ENCODE measurements around the gene FKBP1B.

Gene FKBP1B

DNA sequence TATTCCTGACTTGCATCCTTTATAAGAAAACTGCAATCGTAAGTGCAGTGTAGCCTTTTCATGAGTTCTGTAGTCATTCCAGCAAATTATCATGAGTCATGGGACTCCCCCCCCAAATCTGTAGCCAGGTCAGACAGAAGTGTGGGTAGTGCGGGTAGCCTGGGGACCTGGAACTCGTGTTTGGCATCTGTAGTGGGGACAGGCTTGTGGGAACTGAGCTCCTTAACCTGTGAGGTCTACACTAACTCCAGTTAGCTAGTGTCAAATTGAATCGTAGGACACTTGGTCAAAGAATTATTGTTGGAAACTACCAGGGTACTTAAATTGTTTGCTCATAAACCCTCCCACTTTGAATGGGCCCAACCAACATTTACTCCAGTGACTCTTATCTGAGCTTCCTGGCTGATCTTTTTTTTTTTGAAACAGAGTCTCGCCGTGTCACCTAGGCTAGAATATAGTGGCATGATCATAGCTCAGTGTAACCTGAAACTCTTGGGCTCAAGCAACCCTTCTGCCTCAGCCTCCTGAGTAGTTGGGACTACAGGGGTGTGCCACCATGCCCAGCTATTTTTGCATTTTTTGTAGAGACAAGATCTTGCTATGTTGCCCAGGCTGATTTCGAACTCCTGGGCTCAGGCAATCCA lies 61.2 kb downstream of the FKBP1B start:
- Histone ChIP-seq H3K4me3 (ENCODE audit: low read depth, low read length) (no peak overlapping the region), H3K27ac (no peak overlapping the region), H3K27me3 (ENCODE audit: insufficient read depth, low read depth, severe bottlenecking) (no peaks in the 10 kb centered on the region), H3K9me3 (ENCODE audit: severe bottlenecking) (peaks cover 4% of the 10 kb centered on the region), H3K36me3 (no peaks in the 10 kb centered on the region)
- TF ChIP-seq, protein P1, sequence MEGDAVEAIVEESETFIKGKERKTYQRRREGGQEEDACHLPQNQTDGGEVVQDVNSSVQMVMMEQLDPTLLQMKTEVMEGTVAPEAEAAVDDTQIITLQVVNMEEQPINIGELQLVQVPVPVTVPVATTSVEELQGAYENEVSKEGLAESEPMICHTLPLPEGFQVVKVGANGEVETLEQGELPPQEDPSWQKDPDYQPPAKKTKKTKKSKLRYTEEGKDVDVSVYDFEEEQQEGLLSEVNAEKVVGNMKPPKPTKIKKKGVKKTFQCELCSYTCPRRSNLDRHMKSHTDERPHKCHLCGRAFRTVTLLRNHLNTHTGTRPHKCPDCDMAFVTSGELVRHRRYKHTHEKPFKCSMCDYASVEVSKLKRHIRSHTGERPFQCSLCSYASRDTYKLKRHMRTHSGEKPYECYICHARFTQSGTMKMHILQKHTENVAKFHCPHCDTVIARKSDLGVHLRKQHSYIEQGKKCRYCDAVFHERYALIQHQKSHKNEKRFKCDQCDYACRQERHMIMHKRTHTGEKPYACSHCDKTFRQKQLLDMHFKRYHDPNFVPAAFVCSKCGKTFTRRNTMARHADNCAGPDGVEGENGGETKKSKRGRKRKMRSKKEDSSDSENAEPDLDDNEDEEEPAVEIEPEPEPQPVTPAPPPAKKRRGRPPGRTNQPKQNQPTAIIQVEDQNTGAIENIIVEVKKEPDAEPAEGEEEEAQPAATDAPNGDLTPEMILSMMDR (IDR thresholded peaks at IDR 0.05; ENCODE audit: low read depth, low read length): no peak
- no peak for DNase-seq

DNA sequence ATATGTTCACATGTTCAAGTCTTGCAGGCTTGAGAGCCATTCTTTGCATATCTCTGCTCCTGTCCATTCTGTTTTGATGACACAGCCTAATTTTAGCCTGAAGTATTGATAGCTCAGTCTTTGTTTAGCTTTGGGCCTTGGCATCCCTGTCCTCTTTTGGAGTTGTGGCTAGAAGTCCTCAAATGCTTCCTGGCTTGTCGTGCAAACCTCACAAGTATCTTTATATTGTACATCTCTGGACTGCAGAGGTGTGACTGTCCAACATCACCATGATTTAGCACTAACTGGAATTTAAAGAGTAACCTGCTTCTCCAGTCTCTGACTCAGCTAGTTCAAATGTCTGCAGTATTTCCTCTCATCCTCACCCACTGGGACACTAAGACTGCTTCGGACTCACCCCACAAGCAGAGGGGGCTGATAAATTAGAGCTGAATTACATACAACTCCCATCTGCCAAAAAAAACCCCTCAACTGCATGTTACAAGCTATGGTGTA lies 61.9 kb downstream of the FKBP1B start:
- Histone ChIP-seq H3K27me3 (ENCODE audit: insufficient read depth, low read depth, severe bottlenecking) (no peaks in the 10 kb centered on the region), H3K9me3 (ENCODE audit: severe bottlenecking) (peaks cover 4% of the 10 kb centered on the region), H3K36me3 (no peaks in the 10 kb centered on the region), H3K27ac (no peak overlapping the region), H3K4me3 (ENCODE audit: low read depth, low read length) (no peak overlapping the region)
- TF ChIP-seq, protein P1 (IDR thresholded peaks at IDR 0.05; ENCODE audit: low read depth, low read length): no peak
- no peak for DNase-seq
